Neural progenitor cell (in vitro differentiated cells): ENCODE measurements around the gene MMEL1. TPM values are rescaled to one million over a fixed set of nuclear protein-coding genes. Genes with fewer than 3 reads are reported as not detected.

Experiments
- DNase-seq: peaks from one replicate; pipeline ENCODE4 v3.0.0-alpha.2; 2016; ENCODE audit warnings: low spot score
- H2AFZ ChIP-seq: fragments of 200-600 bp; sonication (generic); replicated peaks from 2 replicates; pipeline ENCODE4 v1.6.1; 2016; ENCODE audit warnings: antibody characterized with exemption
- H3F3A ChIP-seq: fragments of 200-600 bp; sonication (generic); 2 replicates; pipeline ENCODE4 v1.6.1; 2016; ENCODE audit warnings: antibody characterized with exemption, low read depth
- H3K27ac ChIP-seq: fragments of 200-600 bp; sonication (generic); 2 replicates; pipeline ENCODE4 v1.5.1; 2016; ENCODE audit warnings: mild to moderate bottlenecking
- H3K27me3 ChIP-seq: fragments of 200-600 bp; sonication (generic); 2 replicates; pipeline ENCODE4 v1.6.1; 2016; ENCODE audit warnings: mild to moderate bottlenecking, moderate library complexity
- H3K36me3 ChIP-seq: fragments of 200-600 bp; sonication (generic); 2 replicates; pipeline ENCODE4 v1.5.1; 2016
- H3K4me1 ChIP-seq: fragments of 200-600 bp; sonication (generic); 2 replicates; pipeline ENCODE4 v1.6.1; 2016; ENCODE audit warnings: mixed run types
- H3K4me2 ChIP-seq: fragments of 200-600 bp; sonication (generic); 2 replicates; pipeline ENCODE4 v1.6.1; 2016
- H3K4me3 ChIP-seq: fragments of 200-600 bp; sonication (generic); 2 replicates; pipeline ENCODE4 v1.5.1; 2016
- H3K79me2 ChIP-seq: fragments of 200-600 bp; sonication (generic); 2 replicates; pipeline ENCODE4 v1.6.1; 2016; ENCODE audit warnings: low read depth
- H3K9ac ChIP-seq: fragments of 200-600 bp; sonication (generic); 2 replicates; pipeline ENCODE4 v1.6.1; 2016
- H3K9me3 ChIP-seq: fragments of 200-600 bp; sonication (generic); 2 replicates; pipeline ENCODE4 v1.5.1; 2016; ENCODE audit warnings: low read depth
- H4K20me1 ChIP-seq: fragments of 200-600 bp; sonication (generic); 2 replicates; pipeline ENCODE4 v1.6.1; 2016; ENCODE audit warnings: low read depth
- H3K27ac Mint-ChIP-seq: 3 replicates; pipeline ENCODE4 v1.8.0; 2021; ENCODE audit warnings: mixed read lengths
- H3K27me3 Mint-ChIP-seq: 2 replicates; pipeline ENCODE4 v1.8.0; 2022; ENCODE audit warnings: low read depth, mild to moderate bottlenecking, inconsistent platforms, moderate library complexity, mixed read lengths; ENCODE audit not compliant: insufficient read depth
- H3K36me3 Mint-ChIP-seq: 3 replicates; pipeline ENCODE4 v1.8.0; 2021; ENCODE audit warnings: mixed read lengths
- H3K4me1 Mint-ChIP-seq: 3 replicates; pipeline ENCODE4 v1.8.0; 2021; ENCODE audit warnings: mixed read lengths
- H3K4me3 Mint-ChIP-seq: 3 replicates; pipeline ENCODE4 v1.8.0; 2021; ENCODE audit warnings: mild to moderate bottlenecking, moderate library complexity, mixed read lengths
- H3K9me3 Mint-ChIP-seq: 3 replicates; pipeline ENCODE4 v1.8.0; 2020; ENCODE audit warnings: mixed read lengths
- CTCF ChIP-seq: fragments of 200-600 bp; sonication (generic); IDR thresholded peaks from 2 replicates; pipeline ENCODE4 v1.5.1; 2017; ENCODE audit warnings: antibody characterized with exemption, mild to moderate bottlenecking
- EZH2 ChIP-seq: fragments of 200-600 bp; sonication (generic); IDR thresholded peaks from 2 replicates; pipeline ENCODE4 v1.6.1; 2017; ENCODE audit warnings: antibody characterized with exemption, mild to moderate bottlenecking, moderate library complexity
- EZH2phosphoT487 ChIP-seq: fragments of 200-600 bp; sonication (generic); IDR thresholded peaks from 2 replicates; pipeline ENCODE4 v1.6.1; 2017; ENCODE audit warnings: antibody characterized with exemption
- total RNA-seq: library from RNA; depleted of rRNA; stranded (reverse); fragments of >200 nt; gene quantifications from 2 replicates; pipeline ENCODE4 v1.2.3, GENCODE V29; 2015; ENCODE audit warnings: low replicate concordance

Gene MMEL1
- total RNA-seq, 1 donor from 2014 or later = 0.19 TPM

GRCh38 chr1:2558861-2559260 is 74.0 kb downstream of the MMEL1 start:
- H3K27me3 ChIP-seq = no peaks in the 10 kb centered on the region
- Mint-ChIP-seq H3K36me3 (no peaks in the 10 kb centered on the region), H3K4me1 (peaks cover 12% of the 10 kb centered on the region), H3K9me3 (no peaks in the 10 kb centered on the region), H3K27ac (peak overlapping the region; percentile 57), H3K27me3 (no peaks in the 10 kb centered on the region), H3K4me3 (no peak overlapping the region)
- no peak overlapping the region for H3K27ac ChIP-seq
- no peaks in the 10 kb centered on the region for H3K9me3 ChIP-seq
- no peaks in the 10 kb centered on the region for H3K79me2 ChIP-seq
- no peak overlapping the region for H3K4me3 ChIP-seq
- no peak for DNase-seq
- no peak overlapping the region for H3K4me2 ChIP-seq
- H4K20me1 ChIP-seq = no peaks in the 10 kb centered on the region
- no peak overlapping the region for H3K9ac ChIP-seq
- peaks cover 10% of the 10 kb centered on the region for H3F3A ChIP-seq
- H3K4me1 ChIP-seq = peaks cover 13% of the 10 kb centered on the region
- no peak for TF ChIP-seq CTCF
- TF ChIP-seq EZH2 = no peak
- TF ChIP-seq EZH2phosphoT487 = no peak
- no peaks in the 10 kb centered on the region for H3K36me3 ChIP-seq
- no peak overlapping the region for H2AFZ ChIP-seq

GRCh38 chr1:2558420-2558819 is 74.4 kb downstream of the MMEL1 start:
- Histone ChIP-seq H2AFZ (no peak overlapping the region), H3K36me3 (no peaks in the 10 kb centered on the region), H3K27me3 (no peaks in the 10 kb centered on the region), H3F3A (peaks cover 10% of the 10 kb centered on the region), H3K4me3 (no peak overlapping the region), H3K27ac (no peak overlapping the region), H3K4me1 (peaks cover 13% of the 10 kb centered on the region), H3K4me2 (no peak overlapping the region), H4K20me1 (no peaks in the 10 kb centered on the region), H3K9me3 (no peaks in the 10 kb centered on the region), H3K9ac (no peak overlapping the region), H3K79me2 (no peaks in the 10 kb centered on the region)
- no peaks in the 10 kb centered on the region for H3K36me3 Mint-ChIP-seq
- DNase-seq = no peak
- H3K27me3 Mint-ChIP-seq = no peaks in the 10 kb centered on the region
- H3K4me3 Mint-ChIP-seq = no peak overlapping the region
- H3K27ac Mint-ChIP-seq = peak overlapping the region; percentile 57
- H3K9me3 Mint-ChIP-seq = no peaks in the 10 kb centered on the region
- TF ChIP-seq EZH2phosphoT487 (no peak), EZH2 (no peak), CTCF (no peak)
- H3K4me1 Mint-ChIP-seq = peaks cover 15% of the 10 kb centered on the region

- Histone ChIP-seq H2AFZ (no peak overlapping the region), H4K20me1 (no peaks in the 10 kb centered on the region), H3K9me3 (no peaks in the 10 kb centered on the region), H3K79me2 (no peaks in the 10 kb centered on the region), H3K9ac (no peak overlapping the region), H3F3A (peaks cover 10% of the 10 kb centered on the region), H3K4me1 (peaks cover 13% of the 10 kb centered on the region), H3K4me3 (no peak overlapping the region), H3K27me3 (no peaks in the 10 kb centered on the region), H3K4me2 (no peak overlapping the region), H3K27ac (no peak overlapping the region), H3K36me3 (no peaks in the 10 kb centered on the region)
- no peak for TF ChIP-seq EZH2phosphoT487
- TF ChIP-seq EZH2 = no peak
- TF ChIP-seq CTCF = no peak
- DNase-seq = no peak
- no peaks in the 10 kb centered on the region for H3K36me3 Mint-ChIP-seq
- no peaks in the 10 kb centered on the region for H3K9me3 Mint-ChIP-seq
- peaks cover 13% of the 10 kb centered on the region for H3K4me1 Mint-ChIP-seq
- H3K27me3 Mint-ChIP-seq = no peaks in the 10 kb centered on the region
- no peak overlapping the region for H3K27ac Mint-ChIP-seq
- H3K4me3 Mint-ChIP-seq = no peak overlapping the region
Observed at GRCh38 chr1:2557482-2558400, 75.1 kb downstream of the MMEL1 start.
